Measurements from ENCODE around the gene EOLA2. TPM values are rescaled to one million over a fixed set of nuclear protein-coding genes. Genes with fewer than 3 reads are reported as not detected.

The EOLA2 gene
- total and polyA plus RNA-seq, 2 of the 8 experiments (the other 6 are each of a cell fraction or from before 2014, with no cell fraction given): 19.0 to 22.5 TPM

DNA sequence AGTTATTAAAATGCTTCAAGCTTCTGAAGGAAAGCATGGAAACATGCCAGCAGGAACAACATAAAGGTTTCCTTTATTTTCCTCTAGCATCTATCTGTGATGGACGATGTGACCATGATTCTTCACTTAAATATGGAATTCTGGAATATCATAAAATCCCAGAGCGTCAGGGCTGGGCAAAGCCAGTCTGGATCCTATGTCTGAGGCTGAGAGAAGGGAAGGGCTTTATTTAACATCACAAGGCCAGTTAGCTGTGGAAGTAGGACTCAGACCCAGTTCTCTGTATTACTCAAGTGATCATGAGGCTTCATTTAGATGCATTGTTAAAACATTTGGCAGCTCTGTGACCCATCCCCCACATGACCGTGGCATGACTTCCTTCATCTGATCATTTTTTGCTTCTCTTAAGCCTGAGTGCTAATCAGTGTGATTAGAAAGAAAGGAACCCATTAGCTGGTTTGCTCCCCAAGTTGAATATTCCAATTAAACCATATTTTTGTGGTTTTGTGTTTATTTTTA, 40.9 kb upstream of the EOLA2 start (continued):
- no peak for TF ChIP-seq TAF7 (optimal IDR thresholded peaks at IDR 0.05; ENCODE audit: borderline replicate concordance, low read depth, low read length)
- TF ChIP-seq SIN3A (conservative IDR thresholded peaks at IDR 0.05 in 1 of 2, IDR thresholded peaks at IDR 0.05 in 1 of 2; ENCODE audit: low read depth in 1 of 2, low read length in 2 of 2): no peak
- no peak for TF ChIP-seq JUN (IDR thresholded peaks at IDR 0.05; ENCODE audit: low read depth, low read length)
- TF ChIP-seq RXRA (IDR thresholded peaks at IDR 0.05; ENCODE audit: insufficient read depth, low read depth, low read length): no peak
- TF ChIP-seq SRF (IDR thresholded peaks at IDR 0.05; ENCODE audit: low read depth, low read length): no peak
